ENCODE data around the gene GALNT14.
A peak's percentile ranks its signal among the peaks of the same experiment; 100 is the strongest.

The GALNT14 gene

GRCh38 chr2:31136000-31136399, 2.2 kb downstream of the GALNT14 start:
- DNase-seq (ENCODE audit: low spot score): no peak

GRCh38 chr2:31134480-31134879, 3.8 kb downstream of the GALNT14 start:
- DNase-seq (ENCODE audit: low spot score): no peak

- no peak for DNase-seq (ENCODE audit: low spot score)
These were observed 5.5 kb downstream of the GALNT14 start for GRCh38 chr2:31132786-31133185.

- DNase-seq (ENCODE audit: low spot score): no peak
These were observed 6.4 kb downstream of the GALNT14 start for GRCh38 chr2:31131871-31132270.

- no peak for DNase-seq (ENCODE audit: low spot score)
These were observed 8.7 kb downstream of the GALNT14 start for GRCh38 chr2:31129375-31130171.

- DNase-seq (ENCODE audit: low spot score): no peak
These were observed 10.3 kb downstream of the GALNT14 start for GRCh38 chr2:31127931-31128330.

- no peak for DNase-seq (ENCODE audit: low spot score)
These were observed 12.1 kb downstream of the GALNT14 start for GRCh38 chr2:31125918-31126695.

GRCh38 chr2:31124904-31125303, 13.3 kb downstream of the GALNT14 start:
- DNase-seq (ENCODE audit: low spot score): no peak

GRCh38 chr2:31122133-31122532, 16.1 kb downstream of the GALNT14 start:
- no peak for DNase-seq (ENCODE audit: low spot score)

- no peak for DNase-seq (ENCODE audit: low spot score)
These were observed 24.5 kb downstream of the GALNT14 start for GRCh38 chr2:31113765-31114164.

GRCh38 chr2:31112544-31112943, 25.7 kb downstream of the GALNT14 start:
- DNase-seq (ENCODE audit: low spot score): no peak

- DNase-seq (ENCODE audit: low spot score): no peak
These were observed 27.2 kb downstream of the GALNT14 start for GRCh38 chr2:31110998-31111397.

GRCh38 chr2:31110431-31110830, 27.8 kb downstream of the GALNT14 start:
- DNase-seq (ENCODE audit: low spot score): no peak

GRCh38 chr2:31109633-31110192, 28.5 kb downstream of the GALNT14 start:
- DNase-seq (ENCODE audit: low spot score): no peak

- DNase-seq (ENCODE audit: low spot score): no peak
These were observed 29.5 kb downstream of the GALNT14 start for GRCh38 chr2:31108561-31109286.

- DNase-seq (ENCODE audit: low spot score): peak; percentile 4
These were observed 30.5 kb downstream of the GALNT14 start for GRCh38 chr2:31107591-31108300.

GRCh38 chr2:31101701-31102100, 36.5 kb downstream of the GALNT14 start:
- no peak for DNase-seq (ENCODE audit: low spot score)

- no peak for DNase-seq (ENCODE audit: low spot score)
These were observed 40.2 kb downstream of the GALNT14 start for GRCh38 chr2:31097962-31098613.

GRCh38 chr2:31090188-31090587, 48.1 kb downstream of the GALNT14 start:
- DNase-seq (ENCODE audit: low spot score): no peak

GRCh38 chr2:31089645-31090044, 48.6 kb downstream of the GALNT14 start:
- no peak for DNase-seq (ENCODE audit: low spot score)

- DNase-seq (ENCODE audit: low spot score): no peak
These were observed 49.6 kb downstream of the GALNT14 start for GRCh38 chr2:31088504-31089195.
